Measurements from ENCODE around the gene RHO.
"Not testable (repeated sequence)": the region's sequence is repeated elsewhere in the genome, so short reads cannot be mapped to it uniquely, and the experiment has no call there.

RHO gene

DNA sequence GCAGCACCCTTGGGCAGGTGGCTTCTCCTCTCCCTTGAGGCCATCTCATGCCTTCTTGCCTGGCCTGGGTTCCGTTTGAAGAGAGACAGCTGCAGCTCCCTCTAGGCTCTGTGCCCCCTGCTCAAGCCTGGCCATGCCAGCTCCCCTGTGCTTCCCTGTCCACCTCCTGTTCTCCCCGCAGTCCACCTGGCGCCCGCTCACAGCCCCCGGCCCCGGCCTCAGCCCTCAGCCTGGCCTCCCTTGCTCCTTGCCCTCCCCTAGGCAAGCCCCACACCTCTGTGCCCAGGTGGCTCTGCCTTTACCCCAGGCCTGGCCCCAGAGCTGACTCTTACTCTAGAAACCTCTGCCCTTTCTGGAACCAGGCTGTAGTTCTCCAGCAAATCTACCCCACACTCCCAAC, 13.9 kb upstream of the RHO start:
- Histone ChIP-seq H3K36me3 (ENCODE audit: insufficient read depth, low read length) (peaks cover 22% of the 10 kb centered on the region), H3K9ac (ENCODE audit: low read depth, low read length) (no peak overlapping the region), H3K27me3 (ENCODE audit: insufficient read depth, low read length) (no peaks in the 10 kb centered on the region), H3K4me3 (ENCODE audit: low read length) (no peak overlapping the region), H3K9me3 (ENCODE audit: insufficient read depth, low read depth, low read length) (no peaks in the 10 kb centered on the region), H3K27ac (ENCODE audit: low read depth, low read length) (no peak overlapping the region), H3K4me1 (ENCODE audit: insufficient read depth, low read length) (no peaks in the 10 kb centered on the region)
- 98% methylated on average over 6 of the region's 6 CpGs for WGBS

DNA sequence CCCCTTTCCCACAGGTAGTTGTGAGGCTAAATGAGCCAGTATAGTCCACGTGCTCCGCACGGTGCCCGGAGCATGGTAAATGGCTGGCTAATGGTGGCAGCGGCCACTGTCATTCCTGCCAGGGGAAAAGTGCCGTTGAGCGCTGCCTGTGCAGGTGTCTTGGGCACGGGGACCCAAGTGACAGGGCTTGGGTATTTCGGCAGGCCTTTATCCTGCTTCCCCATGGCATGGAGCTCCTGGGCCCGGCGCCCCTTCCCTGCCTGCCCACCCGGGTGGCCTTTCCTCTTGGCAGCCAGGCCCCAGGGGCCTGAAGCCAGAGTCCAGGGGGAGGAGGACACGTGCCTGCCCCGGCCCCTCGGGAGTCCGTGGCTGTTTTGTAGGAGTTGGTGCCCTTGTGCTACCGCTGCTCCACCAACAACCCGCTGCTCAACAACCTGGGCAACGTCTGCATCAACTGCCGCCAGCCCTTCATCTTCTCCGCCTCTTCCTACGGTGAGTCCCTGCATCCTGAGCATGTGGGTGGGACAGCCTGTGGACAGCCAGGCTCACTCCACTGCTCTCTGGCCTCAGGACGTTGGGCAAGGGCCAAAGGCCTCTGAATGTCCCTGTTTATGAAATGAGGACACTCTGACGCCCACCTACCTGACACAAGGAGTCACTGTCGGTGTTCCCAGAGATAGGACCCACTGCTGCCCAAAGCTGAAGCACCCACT, 13.2 kb upstream of the RHO start:
- WGBS = 92% methylated on average over 18 of the region's 25 CpGs
- H3K27ac ChIP-seq (ENCODE audit: low read depth, low read length) = not testable (repeated sequence)

DNA sequence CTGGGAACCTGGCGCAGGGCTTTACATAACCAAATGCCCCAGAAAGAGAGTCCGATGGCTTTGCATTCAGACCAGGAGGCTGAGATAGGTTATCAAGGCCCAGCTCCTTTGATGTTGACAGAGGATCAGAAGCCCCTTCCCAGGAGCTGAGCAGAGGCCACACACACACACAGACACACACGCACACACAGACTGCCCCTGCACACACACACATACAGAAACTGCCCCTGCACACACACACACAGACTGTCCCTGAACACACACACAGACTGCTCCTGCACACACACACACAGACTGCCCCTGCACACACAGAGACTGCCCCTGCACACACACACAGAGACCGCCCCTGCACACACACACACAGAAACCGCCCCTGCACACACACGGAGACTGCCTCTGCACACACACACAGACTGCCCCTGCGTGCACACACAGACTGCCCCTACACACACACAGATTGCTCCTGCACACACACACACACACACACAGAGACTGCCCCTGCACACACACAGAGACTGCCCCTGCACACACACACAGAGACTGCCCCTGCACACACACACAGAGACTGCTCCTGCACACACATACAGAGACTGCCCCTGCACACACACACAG, 12.5 kb upstream of the RHO start:
- not testable (repeated sequence) for H3K27me3 ChIP-seq (ENCODE audit: insufficient read depth, low read length); H3K4me1 ChIP-seq (ENCODE audit: insufficient read depth, low read length); H3K4me3 ChIP-seq (ENCODE audit: low read length); H3K27ac ChIP-seq (ENCODE audit: low read depth, low read length); H3K9me3 ChIP-seq (ENCODE audit: insufficient read depth, low read depth, low read length); H3K9ac ChIP-seq (ENCODE audit: low read depth, low read length)
- 90% methylated on average over 7 of the region's 7 CpGs for WGBS
- peaks cover 21% of the 10 kb centered on the region for H3K36me3 ChIP-seq (ENCODE audit: insufficient read depth, low read length)

More for the DNA sequence above, 13.2 kb upstream of the RHO start:
- H3K27me3 ChIP-seq (ENCODE audit: insufficient read depth, low read length); H3K4me3 ChIP-seq (ENCODE audit: low read length); H3K9me3 ChIP-seq (ENCODE audit: insufficient read depth, low read depth, low read length); H3K4me1 ChIP-seq (ENCODE audit: insufficient read depth, low read length); H3K9ac ChIP-seq (ENCODE audit: low read depth, low read length): not testable (repeated sequence)
- peaks cover 22% of the 10 kb centered on the region for H3K36me3 ChIP-seq (ENCODE audit: insufficient read depth, low read length)

DNA sequence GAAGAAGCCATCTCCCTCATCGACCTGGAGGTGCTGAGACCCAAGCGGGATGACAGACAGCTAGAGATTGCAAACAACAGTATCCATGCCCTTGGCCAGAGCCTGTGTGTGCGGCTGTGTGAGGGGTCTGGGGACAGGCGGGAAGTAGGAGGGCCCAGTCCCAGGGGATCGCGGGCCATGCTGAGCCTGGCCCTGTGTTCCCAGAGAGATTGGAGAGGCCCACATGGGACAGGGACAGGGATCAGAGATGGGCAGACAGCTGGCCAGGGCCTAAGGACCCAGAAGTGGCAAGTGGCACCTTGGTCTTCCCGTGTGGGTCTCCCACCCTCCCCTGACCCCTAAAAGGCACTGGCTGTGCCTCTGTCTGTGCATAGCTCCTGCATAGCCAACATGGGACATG, 10.9 kb upstream of the RHO start:
- Histone ChIP-seq H3K4me1 (ENCODE audit: insufficient read depth, low read length) (0 out of 2 replicates have a peak, but pooled peaks cover 3% of the 10 kb centered on the region), H3K27me3 (ENCODE audit: insufficient read depth, low read length) (no peaks in the 10 kb centered on the region), H3K9ac (ENCODE audit: low read depth, low read length) (no peak overlapping the region), H3K4me3 (ENCODE audit: low read length) (no peak overlapping the region), H3K27ac (ENCODE audit: low read depth, low read length) (no peak overlapping the region), H3K9me3 (ENCODE audit: insufficient read depth, low read depth, low read length) (no peaks in the 10 kb centered on the region), H3K36me3 (ENCODE audit: insufficient read depth, low read length) (peaks cover 7% of the 10 kb centered on the region)
- 95% methylated on average over 7 of the region's 7 CpGs for WGBS

DNA sequence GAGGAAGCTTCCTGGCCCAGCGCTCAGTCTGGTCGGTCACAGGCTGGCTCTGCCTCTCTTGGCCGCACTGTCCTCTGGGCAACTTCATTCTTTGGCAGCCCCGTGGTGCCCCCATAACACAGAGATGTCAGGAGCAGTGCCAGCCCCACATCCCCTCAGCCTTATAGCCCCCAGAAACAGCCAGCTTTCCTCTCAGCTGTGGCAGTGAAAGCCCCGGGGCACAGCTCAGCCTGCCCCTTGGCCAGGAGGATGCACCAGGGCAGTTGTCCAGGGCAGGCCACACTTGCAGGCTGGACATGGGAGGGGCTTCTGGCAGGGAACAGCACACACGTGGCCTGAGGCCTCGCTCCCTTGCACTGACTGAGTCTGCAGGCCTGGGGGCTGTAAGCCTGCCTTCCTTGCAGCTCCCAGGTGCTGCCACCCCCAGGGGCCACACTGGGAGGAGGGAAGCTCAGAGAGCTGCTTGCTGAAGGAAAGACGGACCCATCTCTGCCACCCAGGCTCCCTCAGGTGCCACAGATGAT, 10.3 kb upstream of the RHO start:
- 89% methylated on average over 8 of the region's 8 CpGs for WGBS
- Histone ChIP-seq H3K4me1 (ENCODE audit: insufficient read depth, low read length) (0 out of 2 replicates have a peak, but pooled peaks cover 3% of the 10 kb centered on the region), H3K9me3 (ENCODE audit: insufficient read depth, low read depth, low read length) (no peaks in the 10 kb centered on the region), H3K9ac (ENCODE audit: low read depth, low read length) (no peak overlapping the region), H3K27ac (ENCODE audit: low read depth, low read length) (no peak overlapping the region), H3K36me3 (ENCODE audit: insufficient read depth, low read length) (peaks cover 6% of the 10 kb centered on the region), H3K4me3 (ENCODE audit: low read length) (no peak overlapping the region), H3K27me3 (ENCODE audit: insufficient read depth, low read length) (no peaks in the 10 kb centered on the region)

DNA sequence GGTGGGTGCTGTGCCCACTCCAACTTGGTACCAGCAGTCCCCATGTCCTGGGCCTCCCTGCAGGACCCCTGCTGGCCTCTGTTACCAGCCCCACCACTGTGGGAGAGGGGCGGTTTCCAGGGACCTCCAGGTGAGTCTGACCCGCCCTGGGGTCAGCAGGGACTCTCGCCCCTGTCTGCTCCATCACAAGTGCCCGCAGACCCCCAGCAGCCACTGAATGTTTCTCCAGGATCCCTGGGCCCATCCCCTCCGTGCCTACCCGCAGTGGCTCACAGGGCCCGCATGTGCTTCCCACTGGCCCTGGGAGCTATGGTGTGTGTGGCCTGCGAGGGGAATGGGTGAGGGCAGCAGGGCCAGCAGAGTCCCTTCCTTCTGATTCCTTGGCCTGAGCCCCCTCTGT, 9.9 kb upstream of the RHO start:
- no peaks in the 10 kb centered on the region for H3K27me3 ChIP-seq (ENCODE audit: insufficient read depth, low read length)

DNA sequence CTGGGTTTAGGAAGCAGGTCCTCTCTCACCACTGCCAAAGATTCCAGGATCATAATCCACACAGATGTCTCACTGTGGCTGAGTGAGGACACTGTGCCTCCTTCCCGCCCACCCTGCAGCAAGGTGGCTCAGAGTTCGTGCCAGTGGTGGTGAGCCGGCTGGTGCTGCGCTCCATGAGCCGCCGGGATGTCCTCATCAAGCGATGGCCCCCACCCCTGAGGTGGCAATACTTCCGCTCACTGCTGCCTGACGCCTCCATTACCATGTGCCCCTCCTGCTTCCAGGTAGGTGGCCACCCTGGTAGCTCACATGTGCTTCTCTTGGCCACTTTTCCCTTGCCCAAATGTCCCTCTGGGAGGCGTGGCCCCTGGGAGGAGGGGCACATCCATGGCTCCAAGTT, 9.0 kb upstream of the RHO start:
- H3K36me3 ChIP-seq (ENCODE audit: insufficient read depth, low read length) = peaks cover 6% of the 10 kb centered on the region

More for the DNA sequence above, 9.9 kb upstream of the RHO start:
- Histone ChIP-seq H3K4me3 (ENCODE audit: low read length) (no peak overlapping the region), H3K9me3 (ENCODE audit: insufficient read depth, low read depth, low read length) (no peaks in the 10 kb centered on the region), H3K4me1 (ENCODE audit: insufficient read depth, low read length) (0 out of 2 replicates have a peak, but pooled peaks cover 3% of the 10 kb centered on the region), H3K27ac (ENCODE audit: low read depth, low read length) (no peak overlapping the region), H3K9ac (ENCODE audit: low read depth, low read length) (no peak overlapping the region), H3K36me3 (ENCODE audit: insufficient read depth, low read length) (peaks cover 6% of the 10 kb centered on the region)
- WGBS = 97% methylated on average over 8 of the region's 8 CpGs

DNA sequence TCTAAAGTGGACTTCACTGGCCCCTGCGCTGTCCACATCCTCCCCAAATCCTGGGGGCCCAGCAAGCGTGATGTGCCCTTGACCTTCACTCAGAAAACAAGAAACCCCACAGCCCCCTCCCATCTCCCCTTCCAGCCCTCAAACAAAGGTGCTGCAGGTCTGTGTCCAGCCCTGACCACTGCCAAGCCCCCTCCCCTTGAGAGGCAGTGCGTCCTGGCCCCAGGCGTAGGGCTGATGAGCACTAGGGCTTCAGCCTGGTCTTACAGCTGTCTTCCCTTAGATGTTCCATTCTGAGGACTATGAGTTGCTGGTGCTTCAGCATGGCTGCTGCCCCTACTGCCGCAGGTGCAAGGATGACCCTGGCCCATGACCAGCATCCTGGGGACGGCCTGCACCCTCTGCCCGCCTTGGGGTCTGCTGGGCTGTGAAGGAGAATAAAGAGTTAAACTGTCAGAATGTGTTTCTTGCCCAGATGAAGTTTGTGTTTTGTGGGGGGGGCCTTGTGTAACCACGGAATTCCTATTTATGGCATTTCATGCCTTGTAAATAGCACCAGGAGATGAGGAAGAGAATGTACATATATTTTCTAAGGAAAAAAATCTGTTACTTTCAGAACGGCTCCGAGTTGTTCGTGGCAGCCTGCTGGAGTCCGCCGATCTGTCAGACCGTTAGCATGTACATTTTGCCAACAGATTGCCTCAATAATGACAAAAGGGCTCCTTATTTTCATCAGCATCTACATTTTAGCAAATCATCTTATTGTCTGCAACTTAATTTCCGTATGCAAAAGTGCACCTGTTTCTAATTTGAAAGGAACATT, 8.3 kb upstream of the RHO start:
- Histone ChIP-seq H3K9me3 (ENCODE audit: insufficient read depth, low read depth, low read length) (no peaks in the 10 kb centered on the region), H3K27me3 (ENCODE audit: insufficient read depth, low read length) (no peaks in the 10 kb centered on the region), H3K27ac (ENCODE audit: low read depth, low read length) (no peak overlapping the region), H3K9ac (ENCODE audit: low read depth, low read length) (no peak overlapping the region), H3K36me3 (ENCODE audit: insufficient read depth, low read length) (peaks cover 6% of the 10 kb centered on the region), H3K4me1 (ENCODE audit: insufficient read depth, low read length) (0 out of 2 replicates have a peak, but pooled peaks cover 3% of the 10 kb centered on the region), H3K4me3 (ENCODE audit: low read length) (no peak overlapping the region)
- 90% methylated on average over 15 of the region's 15 CpGs for WGBS

More for the DNA sequence above, 9.0 kb upstream of the RHO start:
- H3K9ac ChIP-seq (ENCODE audit: low read depth, low read length) = no peak overlapping the region
- WGBS = 88% methylated on average over 10 of the region's 10 CpGs
- no peak overlapping the region for H3K4me3 ChIP-seq (ENCODE audit: low read length)
- H3K4me1 ChIP-seq (ENCODE audit: insufficient read depth, low read length) = 0 out of 2 replicates have a peak, but pooled peaks cover 3% of the 10 kb centered on the region
- H3K9me3 ChIP-seq (ENCODE audit: insufficient read depth, low read depth, low read length) = no peaks in the 10 kb centered on the region
- no peak overlapping the region for H3K27ac ChIP-seq (ENCODE audit: low read depth, low read length)
- no peaks in the 10 kb centered on the region for H3K27me3 ChIP-seq (ENCODE audit: insufficient read depth, low read length)

DNA sequence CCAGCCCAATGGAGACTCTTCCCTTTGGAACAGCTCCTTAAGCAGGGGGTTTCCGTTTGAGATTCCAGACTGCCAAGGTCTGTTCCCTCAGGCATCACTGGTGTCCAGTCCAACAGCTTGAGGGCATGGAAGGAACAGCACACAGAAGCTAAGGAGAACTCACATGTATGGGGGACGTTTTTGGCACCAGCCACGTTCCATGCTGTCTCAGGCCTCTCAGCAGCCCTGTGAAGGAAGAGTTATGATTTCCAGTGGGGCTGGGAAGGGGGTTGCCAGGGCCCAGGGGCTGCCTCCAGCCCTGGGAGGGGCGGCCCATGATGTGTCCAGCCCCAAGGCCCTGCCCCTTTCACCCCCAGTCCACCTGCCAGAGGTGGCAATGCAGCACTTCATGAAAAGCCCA, 7.5 kb upstream of the RHO start:
- H3K9me3 ChIP-seq (ENCODE audit: insufficient read depth, low read depth, low read length) = no peaks in the 10 kb centered on the region
- H3K9ac ChIP-seq (ENCODE audit: low read depth, low read length) = no peak overlapping the region
- H3K36me3 ChIP-seq (ENCODE audit: insufficient read depth, low read length) = peaks cover 6% of the 10 kb centered on the region
- 82% methylated on average over 4 of the region's 4 CpGs for WGBS
- 0 out of 2 replicates have a peak, but pooled peaks cover 3% of the 10 kb centered on the region for H3K4me1 ChIP-seq (ENCODE audit: insufficient read depth, low read length)
- no peak overlapping the region for H3K4me3 ChIP-seq (ENCODE audit: low read length)
- no peaks in the 10 kb centered on the region for H3K27me3 ChIP-seq (ENCODE audit: insufficient read depth, low read length)
- H3K27ac ChIP-seq (ENCODE audit: low read depth, low read length) = no peak overlapping the region

DNA sequence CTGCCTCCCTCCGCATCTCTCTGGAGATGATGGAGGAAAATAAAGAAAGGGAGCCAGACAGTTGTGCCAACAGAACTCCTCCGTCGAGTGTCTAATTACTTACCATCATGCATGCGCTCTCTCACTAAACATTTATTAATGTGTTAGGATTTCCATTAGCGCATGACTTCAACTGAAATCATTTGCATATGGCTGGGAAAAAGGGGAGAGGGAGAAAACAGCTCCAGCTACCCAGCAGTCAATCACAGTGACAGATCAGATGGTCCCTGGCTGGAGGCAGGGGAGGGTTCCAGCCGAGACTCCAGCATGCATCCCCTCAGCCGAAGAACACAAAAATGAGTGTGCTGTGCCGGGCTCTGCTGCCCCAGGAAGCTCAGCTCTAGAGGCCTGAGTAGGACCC, 6.8 kb upstream of the RHO start:
- no peak overlapping the region for H3K9ac ChIP-seq (ENCODE audit: low read depth, low read length)
- 68% methylated on average over 4 of the region's 8 CpGs for WGBS
- 0 out of 2 replicates have a peak, but pooled peaks cover 3% of the 10 kb centered on the region for H3K4me1 ChIP-seq (ENCODE audit: insufficient read depth, low read length)
- peaks cover 3% of the 10 kb centered on the region for H3K36me3 ChIP-seq (ENCODE audit: insufficient read depth, low read length)
- no peak overlapping the region for H3K4me3 ChIP-seq (ENCODE audit: low read length)
- H3K27me3 ChIP-seq (ENCODE audit: insufficient read depth, low read length) = no peaks in the 10 kb centered on the region
- no peak overlapping the region for H3K27ac ChIP-seq (ENCODE audit: low read depth, low read length)
- H3K9me3 ChIP-seq (ENCODE audit: insufficient read depth, low read depth, low read length) = no peaks in the 10 kb centered on the region

DNA sequence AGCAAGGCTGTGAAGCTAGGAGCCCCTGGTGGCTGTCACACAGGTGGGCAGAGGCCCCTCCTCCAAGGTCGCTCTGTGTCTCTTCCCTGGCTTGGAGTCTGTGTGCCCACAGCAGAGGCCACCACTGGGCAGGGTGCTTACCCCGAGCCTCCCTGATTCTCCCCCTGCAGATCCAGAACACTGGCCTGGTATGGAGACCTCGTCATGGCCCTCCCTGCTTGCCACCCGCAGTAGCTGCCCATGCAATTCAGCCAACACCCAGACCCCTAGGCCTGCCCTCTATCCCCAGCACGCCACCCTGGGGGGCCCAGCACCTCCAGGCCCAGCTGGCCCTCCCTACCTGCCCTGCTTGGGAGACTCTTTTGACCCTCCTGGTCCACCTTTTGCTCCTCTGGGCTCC, 5.5 kb upstream of the RHO start:
- WGBS = 92% methylated on average over 5 of the region's 5 CpGs
- H3K27ac ChIP-seq (ENCODE audit: low read depth, low read length) = no peak overlapping the region
- 0 out of 2 replicates have a peak, but pooled peaks cover 3% of the 10 kb centered on the region for H3K4me1 ChIP-seq (ENCODE audit: insufficient read depth, low read length)
- no peaks in the 10 kb centered on the region for H3K27me3 ChIP-seq (ENCODE audit: insufficient read depth, low read length)
- no peak overlapping the region for H3K4me3 ChIP-seq (ENCODE audit: low read length)
- H3K36me3 ChIP-seq (ENCODE audit: insufficient read depth, low read length) = no peaks in the 10 kb centered on the region
- no peak overlapping the region for H3K9ac ChIP-seq (ENCODE audit: low read depth, low read length)
- no peaks in the 10 kb centered on the region for H3K9me3 ChIP-seq (ENCODE audit: insufficient read depth, low read depth, low read length)
